Measurements from ENCODE around the gene IQSEC1. TPM values are rescaled to one million over a fixed set of nuclear protein-coding genes. Genes with fewer than 3 reads are reported as not detected.

Gene IQSEC1
- total RNA-seq, 2 donors from 2014 or later: 58.2 to 94.2 TPM

DNA sequence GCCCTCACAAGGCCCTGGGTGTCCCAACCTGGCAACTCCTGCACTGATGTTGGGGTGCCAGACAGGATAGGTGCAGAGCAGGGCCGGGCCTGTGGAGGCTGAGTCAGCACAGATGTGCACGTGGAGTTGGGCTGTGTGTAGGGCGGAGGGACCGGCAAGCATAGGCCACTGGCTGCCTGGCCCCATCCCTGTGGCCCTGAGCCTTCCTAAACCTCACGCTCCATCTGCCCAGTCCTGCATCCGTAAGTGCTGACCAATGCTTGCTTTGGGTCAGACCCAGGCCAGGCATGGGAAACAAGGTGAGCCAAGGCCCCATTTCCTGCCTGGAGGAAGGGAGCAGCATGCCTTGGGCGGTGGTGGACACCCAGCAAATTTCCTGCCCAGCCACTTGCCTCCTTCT is 5.8 kb upstream of the IQSEC1 start:
- H3K36me3 ChIP-seq: no peaks in the 10 kb centered on the region
- intact Hi-C loops (cut with DNase I): no loop called here
- no peak for TF ChIP-seq POLR2A (IDR thresholded peaks at IDR 0.05)
- TF ChIP-seq, protein P1, sequence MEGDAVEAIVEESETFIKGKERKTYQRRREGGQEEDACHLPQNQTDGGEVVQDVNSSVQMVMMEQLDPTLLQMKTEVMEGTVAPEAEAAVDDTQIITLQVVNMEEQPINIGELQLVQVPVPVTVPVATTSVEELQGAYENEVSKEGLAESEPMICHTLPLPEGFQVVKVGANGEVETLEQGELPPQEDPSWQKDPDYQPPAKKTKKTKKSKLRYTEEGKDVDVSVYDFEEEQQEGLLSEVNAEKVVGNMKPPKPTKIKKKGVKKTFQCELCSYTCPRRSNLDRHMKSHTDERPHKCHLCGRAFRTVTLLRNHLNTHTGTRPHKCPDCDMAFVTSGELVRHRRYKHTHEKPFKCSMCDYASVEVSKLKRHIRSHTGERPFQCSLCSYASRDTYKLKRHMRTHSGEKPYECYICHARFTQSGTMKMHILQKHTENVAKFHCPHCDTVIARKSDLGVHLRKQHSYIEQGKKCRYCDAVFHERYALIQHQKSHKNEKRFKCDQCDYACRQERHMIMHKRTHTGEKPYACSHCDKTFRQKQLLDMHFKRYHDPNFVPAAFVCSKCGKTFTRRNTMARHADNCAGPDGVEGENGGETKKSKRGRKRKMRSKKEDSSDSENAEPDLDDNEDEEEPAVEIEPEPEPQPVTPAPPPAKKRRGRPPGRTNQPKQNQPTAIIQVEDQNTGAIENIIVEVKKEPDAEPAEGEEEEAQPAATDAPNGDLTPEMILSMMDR (IDR thresholded peaks at IDR 0.05): no peak
- TF ChIP-seq POLR2AphosphoS5 (IDR thresholded peaks at IDR 0.05): no peak
- no peak overlapping the region for H3K4me3 ChIP-seq
- H3K4me1 ChIP-seq (replicated peaks): no peaks in the 10 kb centered on the region
- H3K27me3 ChIP-seq (replicated peaks; ENCODE audit: insufficient read depth): no peaks in the 10 kb centered on the region
- no peak overlapping the region for H3K27ac ChIP-seq
- 75% methylated on average over 7 of the region's 7 CpGs for WGBS
- no peak for DNase-seq (ENCODE audit: low spot score)
- H3K9me3 ChIP-seq: no peaks in the 10 kb centered on the region

DNA sequence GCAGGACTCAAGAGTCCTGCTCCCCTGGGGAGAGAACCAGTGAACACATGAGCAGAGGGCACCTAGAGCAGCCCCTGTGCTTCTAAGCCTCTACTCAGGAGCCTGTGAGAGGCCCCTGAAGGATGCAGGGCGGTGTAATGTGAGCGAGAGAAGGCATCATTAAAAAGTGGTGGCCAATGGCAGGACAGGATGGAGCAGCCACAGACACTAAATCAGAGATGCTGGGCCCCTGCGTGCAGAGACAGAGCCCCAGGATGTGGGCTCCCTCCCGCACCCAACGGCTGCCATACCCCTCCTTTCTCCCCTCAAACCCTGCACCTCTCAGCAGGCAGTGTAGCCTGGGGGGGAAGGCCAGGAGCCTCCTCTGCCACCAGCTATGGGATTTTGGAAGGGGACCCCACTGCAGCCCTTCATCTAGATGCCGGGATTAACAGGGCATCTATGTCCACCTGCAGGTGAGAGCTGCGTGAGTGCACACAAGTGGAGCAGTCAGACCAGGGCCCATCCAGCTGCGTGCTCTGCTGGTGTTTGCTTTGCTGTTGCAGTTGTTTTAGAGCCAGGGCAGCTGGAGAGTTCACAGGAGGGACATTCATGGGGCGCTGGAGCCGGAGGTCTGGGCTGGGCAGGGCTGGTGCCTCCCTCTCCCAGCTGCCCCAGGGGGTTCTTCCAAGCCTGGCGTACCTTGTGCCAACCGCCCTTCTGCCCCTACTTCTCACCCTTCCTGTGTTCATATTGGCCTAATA is 5.1 kb upstream of the IQSEC1 start:
- intact Hi-C loops (cut with DNase I): no loop called here
- no peaks in the 10 kb centered on the region for H3K9me3 ChIP-seq
- H3K27me3 ChIP-seq (replicated peaks; ENCODE audit: insufficient read depth): no peaks in the 10 kb centered on the region
- WGBS: 60% methylated on average over 12 of the region's 12 CpGs
- no peaks in the 10 kb centered on the region for H3K36me3 ChIP-seq
- H3K4me3 ChIP-seq: no peak overlapping the region
- TF ChIP-seq POLR2AphosphoS5 (IDR thresholded peaks at IDR 0.05): no peak
- no peak for TF ChIP-seq POLR2A (IDR thresholded peaks at IDR 0.05)
- TF ChIP-seq, protein P1 (IDR thresholded peaks at IDR 0.05): no peak
- H3K4me1 ChIP-seq (replicated peaks): no peaks in the 10 kb centered on the region
- DNase-seq (ENCODE audit: low spot score): no peak
- no peak overlapping the region for H3K27ac ChIP-seq

DNA sequence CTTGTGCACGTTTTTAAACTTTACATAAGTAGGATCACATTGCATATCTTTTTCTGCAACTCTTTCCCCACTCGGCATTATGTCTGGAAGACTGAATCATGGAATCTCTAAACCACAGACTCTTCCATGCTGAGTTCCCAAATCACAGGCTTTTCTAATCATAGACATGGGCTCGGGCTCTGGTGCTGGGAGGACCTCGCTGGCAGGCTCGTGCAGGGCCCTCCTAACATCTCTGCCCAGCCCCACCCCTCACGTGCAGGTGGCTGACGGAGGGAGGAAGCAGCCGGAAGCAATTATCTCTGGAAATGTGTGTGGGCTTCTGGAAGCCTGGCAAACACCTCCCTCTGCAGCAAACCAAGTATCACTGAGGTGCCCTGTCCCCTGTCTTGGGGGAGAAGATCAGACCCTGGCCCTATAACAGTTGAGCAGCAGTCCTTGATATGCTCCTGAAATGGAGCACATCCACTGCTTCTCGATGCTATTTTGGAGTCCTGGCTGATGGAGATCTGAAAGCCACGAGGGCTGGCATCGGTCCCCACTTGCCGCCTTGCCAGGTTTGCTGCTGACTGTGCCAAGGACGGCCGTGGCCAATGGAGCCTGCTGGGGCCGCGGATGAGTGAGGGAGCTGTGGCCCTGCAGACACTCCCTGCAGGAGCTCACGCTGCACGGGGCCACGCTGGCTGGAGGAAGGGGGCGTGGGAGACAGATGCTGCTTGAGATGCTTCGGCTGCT is 4.4 kb upstream of the IQSEC1 start:
- intact Hi-C loops (cut with DNase I): no loop called here
- Histone ChIP-seq H3K9me3 (no peaks in the 10 kb centered on the region), H3K27ac (no peak overlapping the region), H3K4me1 (replicated peaks) (no peaks in the 10 kb centered on the region), H3K27me3 (replicated peaks; ENCODE audit: insufficient read depth) (peaks cover 6% of the 10 kb centered on the region), H3K36me3 (no peaks in the 10 kb centered on the region), H3K4me3 (no peak overlapping the region)
- WGBS: 23% methylated on average over 21 of the region's 21 CpGs
- TF ChIP-seq POLR2A (IDR thresholded peaks at IDR 0.05) (no peak), POLR2AphosphoS5 (IDR thresholded peaks at IDR 0.05) (no peak)
- TF ChIP-seq, protein P1 (IDR thresholded peaks at IDR 0.05): no peak
- peak; percentile 21 for DNase-seq (ENCODE audit: low spot score)

DNA sequence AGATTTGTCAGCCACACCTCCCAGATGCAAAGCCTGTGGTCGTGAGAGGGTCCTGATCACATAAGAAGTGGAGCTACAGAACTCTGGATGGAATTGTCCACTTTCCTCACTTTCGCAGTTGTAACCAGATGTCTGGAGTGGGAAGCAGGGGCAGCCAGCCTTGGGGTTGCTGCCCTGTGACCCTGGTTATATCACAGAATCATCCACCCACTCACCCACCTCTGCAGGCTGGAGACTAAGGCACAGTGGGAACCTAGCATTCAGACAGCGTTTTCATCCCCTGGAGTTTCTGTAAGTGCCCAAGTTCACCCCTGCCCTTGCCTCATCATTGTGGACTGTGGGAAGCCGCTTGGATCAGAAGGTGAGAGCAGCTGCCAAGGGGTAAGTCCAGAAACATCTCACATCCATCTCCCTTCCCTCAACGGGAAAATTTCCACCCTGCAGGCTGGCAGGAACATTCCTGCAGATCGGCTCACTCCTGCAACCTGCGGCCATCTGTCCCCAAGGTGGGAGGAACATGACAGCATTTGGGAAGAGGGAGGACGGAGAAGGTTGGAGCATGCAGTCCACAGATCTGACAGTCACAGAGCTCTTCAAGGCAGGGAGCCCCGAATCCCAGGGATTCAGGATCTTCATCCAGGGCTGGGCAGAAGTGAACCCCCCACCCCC is 2.9 kb upstream of the IQSEC1 start:
- no peak for DNase-seq (ENCODE audit: low spot score)
- TF ChIP-seq POLR2A (IDR thresholded peaks at IDR 0.05) (no peak), POLR2AphosphoS5 (IDR thresholded peaks at IDR 0.05) (no peak)
- TF ChIP-seq, protein P1 (IDR thresholded peaks at IDR 0.05): no peak
- Histone ChIP-seq H3K9me3 (no peaks in the 10 kb centered on the region), H3K27ac (no peak overlapping the region), H3K36me3 (no peaks in the 10 kb centered on the region), H3K4me1 (replicated peaks) (no peaks in the 10 kb centered on the region), H3K4me3 (no peak overlapping the region), H3K27me3 (replicated peaks; ENCODE audit: insufficient read depth) (peaks cover 6% of the 10 kb centered on the region)
- WGBS: 80% methylated on average over 9 of the region's 9 CpGs
- intact Hi-C loops (cut with DNase I): no loop called here

Measured in prostate gland (tissue), 2 donors.